Stimulated activated CD8-positive, alpha-beta memory T cell treated with anti-CD3 and anti-CD28 coated beads, Interleukin-12 subunit alpha, Interleukin-12 subunit beta, amount 100 ng/mL, for 1 hour (primary cell): ENCODE data around the gene STYK1.
A peak's percentile ranks its signal among the peaks of the same experiment; 100 is the strongest.
"Not testable (repeated sequence)": the region's sequence is repeated elsewhere in the genome, so short reads cannot be mapped to it uniquely, and the experiment has no call there.

Experiments
- DNase-seq: peaks from one replicate; pipeline ENCODE4 v3.0.0-alpha.2; 2020; ENCODE audit warnings: low read depth

The STYK1 gene

DNA sequence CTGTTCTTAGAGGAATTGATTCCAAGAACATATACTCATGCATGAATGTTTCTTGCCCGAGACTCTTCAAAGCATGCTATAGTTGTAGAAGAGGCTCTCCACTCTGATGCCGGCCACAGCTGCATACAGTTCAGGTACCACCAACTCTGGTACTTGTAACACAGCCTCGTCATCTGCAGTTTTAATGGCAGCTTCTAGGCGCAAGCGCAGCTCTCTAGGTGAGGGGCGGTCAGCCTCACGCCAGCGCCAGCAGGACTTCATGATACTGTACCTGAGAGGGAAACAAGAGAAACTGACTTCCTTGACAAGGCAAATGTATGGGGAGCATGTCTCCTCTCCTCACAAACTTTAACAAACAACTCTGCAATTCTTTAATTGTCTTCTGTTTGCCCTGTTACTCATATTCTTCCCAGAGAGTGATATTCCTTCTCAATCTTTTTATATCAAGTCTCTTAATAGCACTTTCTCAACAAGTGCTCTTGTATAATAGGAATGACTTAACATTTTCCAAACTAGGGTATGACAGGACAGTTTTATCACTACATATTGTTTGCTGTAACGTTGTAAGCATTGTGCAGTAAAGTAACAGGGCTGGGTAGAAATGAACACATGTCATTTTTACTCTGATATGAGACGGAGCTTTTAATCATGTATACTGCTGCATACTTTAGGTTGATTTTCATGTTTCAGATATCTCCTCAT lies 53.6 kb downstream of the STYK1 start:
- DNase-seq = no peak

DNA sequence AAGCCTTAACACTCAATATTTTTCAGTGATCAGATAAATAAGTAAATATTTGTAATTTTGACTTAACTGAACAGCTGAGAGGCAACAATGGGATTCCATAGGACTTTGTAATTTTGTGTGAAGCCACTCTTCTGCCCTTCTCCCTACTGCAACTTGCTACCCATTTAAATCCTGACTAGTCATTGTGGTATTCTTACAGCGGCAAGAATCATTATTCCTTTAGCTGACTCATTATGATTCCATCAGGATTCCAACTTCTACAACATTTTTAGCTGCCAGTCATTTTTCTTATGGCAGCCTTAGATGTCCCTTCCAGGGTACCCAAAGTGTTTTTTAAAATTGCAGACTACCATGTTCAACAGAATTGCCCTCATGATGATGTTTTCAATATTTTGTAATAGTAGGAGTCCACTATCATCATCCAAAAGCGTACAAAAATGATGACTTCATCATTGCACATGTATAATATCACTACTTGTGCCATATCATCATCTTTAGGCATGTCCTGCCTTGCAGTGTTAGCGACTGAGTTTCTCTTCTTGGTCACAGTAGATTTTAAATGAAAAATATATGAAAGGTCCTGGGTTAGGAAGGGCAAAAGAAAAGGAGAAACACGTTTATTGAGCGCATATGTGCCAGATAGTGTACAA lies 55.4 kb downstream of the STYK1 start:
- no peak for DNase-seq

- no peak for DNase-seq
These were observed 56.0 kb downstream of the STYK1 start for GRCh38 chr12:10617863-10618262.

DNA sequence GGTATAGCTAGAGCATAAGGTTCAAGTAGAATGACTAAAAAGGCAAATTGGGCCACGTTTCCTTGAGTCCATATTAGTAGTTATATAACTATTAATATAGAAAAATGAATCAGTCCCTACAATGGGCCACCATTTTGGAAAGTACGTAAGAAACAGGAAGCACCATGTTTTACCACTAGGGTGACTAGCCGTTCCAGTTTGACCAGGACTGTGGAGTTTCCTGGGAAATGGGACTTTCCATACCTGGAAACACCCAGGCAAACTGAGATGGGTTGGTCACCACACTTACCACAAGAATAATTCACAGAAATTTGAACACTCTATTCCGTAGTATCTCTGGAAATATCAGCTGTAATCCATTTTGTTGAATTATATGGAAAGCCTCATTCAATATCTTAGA lies 58.3 kb downstream of the STYK1 start:
- no peak for DNase-seq

GRCh38 chr12:10614056-10614370 lies 59.8 kb downstream of the STYK1 start:
- DNase-seq = no peak

GRCh38 chr12:10613349-10614055 lies 60.4 kb downstream of the STYK1 start, which contains the start of gene MAGOHB:
Gene MAGOHB, minus strand, starts transcription at chr12:10613609. Its CDS starts 77 bp downstream, at chr12:10613532.
- DNase-seq = peak; percentile 99

GRCh38 chr12:10612984-10613348 lies 60.9 kb downstream of the STYK1 start:
- no peak for DNase-seq

- DNase-seq = no peak
These were observed 61.7 kb downstream of the STYK1 start for GRCh38 chr12:10612110-10612509.

- not testable (repeated sequence) for DNase-seq
These were observed 62.6 kb downstream of the STYK1 start for GRCh38 chr12:10611258-10611657.

DNA sequence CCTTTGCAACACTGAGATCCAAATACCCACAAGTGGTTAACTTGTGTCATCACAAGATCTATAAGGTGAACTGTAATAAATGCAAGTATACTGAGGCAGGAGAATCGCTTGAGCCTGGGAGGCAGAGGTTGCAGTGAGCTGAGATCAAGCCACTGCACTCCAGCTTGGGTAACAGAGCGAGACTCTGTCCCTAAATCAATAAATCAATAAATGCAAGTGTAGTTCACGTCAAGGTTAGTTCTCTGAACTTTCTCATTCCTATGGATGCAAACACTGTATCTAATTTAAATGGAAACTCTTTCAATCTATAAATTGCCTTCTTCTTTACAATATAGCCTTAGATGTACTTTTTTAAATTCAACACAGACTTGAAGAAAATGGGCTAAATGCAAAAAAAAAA lies 63.7 kb downstream of the STYK1 start:
- no peak for DNase-seq

DNA sequence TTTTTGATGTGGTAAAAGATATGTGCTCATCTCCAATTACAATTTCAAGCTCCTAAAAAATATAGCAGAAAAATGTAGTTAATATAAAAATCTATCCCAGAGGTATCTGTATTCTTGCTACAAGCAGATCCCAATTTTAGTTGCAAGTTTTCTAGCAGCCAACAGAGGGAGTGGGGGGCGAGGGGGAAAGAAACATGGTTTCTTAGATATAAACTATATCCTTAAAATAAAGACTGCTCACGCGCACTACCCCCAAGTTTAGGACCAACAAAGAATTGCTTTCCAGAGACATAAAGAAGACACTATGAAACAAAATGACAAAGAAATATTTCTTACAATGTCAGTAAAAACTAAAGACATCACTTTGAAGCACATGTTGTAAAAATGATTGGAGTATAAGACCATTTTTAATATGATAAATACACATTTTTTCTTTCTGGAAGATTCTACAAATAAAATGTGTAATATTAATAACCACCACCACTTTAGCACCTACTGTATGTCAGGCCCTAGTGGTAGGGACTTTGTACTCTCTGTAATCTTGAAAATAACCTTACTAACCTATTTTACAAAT lies 65.9 kb downstream of the STYK1 start:
- no peak for DNase-seq

DNA sequence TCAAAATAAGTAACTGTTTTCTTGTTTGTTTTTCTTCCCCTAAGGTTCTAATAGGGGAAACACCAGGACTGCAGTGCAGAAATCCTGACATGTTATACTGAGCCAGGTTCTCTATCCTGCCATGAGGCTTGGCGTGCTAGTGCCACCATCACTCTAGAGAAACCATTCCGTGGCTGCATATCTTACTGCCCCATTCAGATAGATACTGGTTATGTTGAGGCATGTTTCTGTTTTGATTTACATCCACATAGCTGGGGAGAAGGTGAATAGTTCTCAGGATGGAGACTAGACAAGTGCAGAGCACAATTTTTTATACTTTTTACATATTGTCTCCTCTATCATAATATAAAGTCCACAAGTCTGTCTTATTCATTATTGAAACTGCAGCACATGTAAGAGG lies 72.0 kb downstream of the STYK1 start:
- no peak for DNase-seq

GRCh38 chr12:10600988-10601387 lies 72.9 kb downstream of the STYK1 start:
- DNase-seq = no peak

GRCh38 chr12:10595881-10596280 lies 78.0 kb downstream of the STYK1 start:
- DNase-seq = no peak

DNA sequence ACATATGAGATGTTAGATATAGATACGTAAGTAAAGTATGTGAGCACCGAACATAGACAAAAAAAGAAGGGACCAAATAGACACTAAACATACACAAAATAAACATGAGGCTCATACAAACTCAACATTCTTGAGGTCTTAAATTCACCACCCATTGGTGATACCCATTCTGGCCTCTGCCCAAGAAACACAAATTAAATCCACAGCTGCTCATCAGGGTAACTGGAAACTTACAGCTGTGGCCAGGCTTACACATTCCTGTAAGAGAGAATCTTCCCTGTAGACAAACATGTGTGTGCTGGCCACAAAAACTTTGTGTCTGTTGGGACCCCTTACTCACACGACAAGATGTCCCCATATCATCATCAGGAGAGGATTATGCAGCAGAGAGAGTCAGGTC lies 82.9 kb downstream of the STYK1 start:
- DNase-seq = no peak

- DNase-seq = no peak
These were observed 89.4 kb downstream of the STYK1 start for GRCh38 chr12:10584415-10584814.

GRCh38 chr12:10582704-10583103 lies 91.1 kb downstream of the STYK1 start:
- no peak for DNase-seq

DNA sequence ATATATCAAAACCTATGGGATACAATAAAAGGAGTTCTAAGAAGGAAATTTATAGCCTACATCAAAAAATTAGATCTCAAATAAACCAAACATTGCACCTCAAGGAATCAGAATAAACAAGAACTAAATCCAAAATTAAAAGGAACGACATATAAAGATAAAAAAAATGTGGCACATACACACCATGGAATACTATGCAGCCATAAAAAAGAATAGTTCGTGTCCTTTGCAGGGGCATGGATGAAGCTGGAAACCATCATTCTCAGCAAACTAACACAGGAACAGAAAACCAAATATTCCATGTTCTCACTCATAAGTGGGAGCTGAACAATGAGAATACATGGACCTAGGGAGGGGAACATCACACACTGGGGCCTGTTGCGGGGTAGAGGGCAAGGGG lies 91.7 kb downstream of the STYK1 start:
- DNase-seq = not testable (repeated sequence)

GRCh38 chr12:10574307-10574706 lies 99.5 kb downstream of the STYK1 start:
- no peak for DNase-seq

GRCh38 chr12:10572021-10572490 lies 101.8 kb downstream of the STYK1 start:
- DNase-seq = not testable (repeated sequence)

GRCh38 chr12:10571141-10571540 lies 102.7 kb downstream of the STYK1 start:
- DNase-seq = no peak
